ENCODE data around the gene XCR1. TPM values are rescaled to one million over a fixed set of nuclear protein-coding genes. Genes with fewer than 3 reads are reported as not detected.

XCR1 gene
- total and polyA plus RNA-seq, 9 of the 15 experiments (the other 6 are each of a cell fraction or from before 2014, with no cell fraction given) = not detected

- TF ChIP-seq, protein P1, sequence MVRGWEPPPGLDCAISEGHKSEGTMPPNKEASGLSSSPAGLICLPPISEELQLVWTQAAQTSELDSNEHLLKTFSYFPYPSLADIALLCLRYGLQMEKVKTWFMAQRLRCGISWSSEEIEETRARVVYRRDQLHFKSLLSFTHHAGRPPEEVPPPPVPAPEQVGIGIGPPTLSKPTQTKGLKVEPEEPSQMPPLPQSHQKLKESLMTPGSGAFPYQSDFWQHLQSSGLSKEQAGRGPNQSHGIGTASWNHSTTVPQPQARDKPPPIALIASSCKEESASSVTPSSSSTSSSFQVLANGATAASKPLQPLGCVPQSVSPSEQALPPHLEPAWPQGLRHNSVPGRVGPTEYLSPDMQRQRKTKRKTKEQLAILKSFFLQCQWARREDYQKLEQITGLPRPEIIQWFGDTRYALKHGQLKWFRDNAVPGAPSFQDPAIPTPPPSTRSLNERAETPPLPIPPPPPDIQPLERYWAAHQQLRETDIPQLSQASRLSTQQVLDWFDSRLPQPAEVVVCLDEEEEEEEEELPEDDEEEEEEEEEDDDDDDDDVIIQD (CRISPR knock-in tag; IDR thresholded peaks at IDR 0.05) = no peak
- TF ChIP-seq HDAC8 (tag; IDR thresholded peaks at IDR 0.05) = no peak
These were observed 42.7 kb downstream of the XCR1 start (continued) for GRCh38 chr3:45984331-45985312.

GRCh38 chr3:45983770-45984169, 43.5 kb downstream of the XCR1 start:
- CTCF ChIA-PET (ENCODE audit: low intra/inter-chr PET ratio) = no interaction called here
- peaks cover 0 to 41% of the 10 kb centered on the region in 2 experiments; a peak in 4 of 5 replicates for H3K4me1 ChIP-seq (replicated peaks in 1 of 2; ENCODE audit: control insufficient read depth in 2 of 2, insufficient read depth in 2 of 2, low read length in 2 of 2)
- WGBS (ENCODE audit: insufficient coverage, low coverage, missing lambda C conversion rate) = 77% methylated on average over 3 of the region's 3 CpGs
- no peaks in the 10 kb centered on the region for H3K27me3 ChIP-seq (ENCODE audit: control insufficient read depth in 2 of 2, insufficient read depth in 2 of 2, low read length in 2 of 2)
- no peak for DNase-seq (ENCODE audit: extremely low read depth in 1 of 4, low spot score in 3 of 4)
- ATAC-seq = no peak
- no peak overlapping the region for H3K4me2 ChIP-seq (ENCODE audit: insufficient read depth, low read length)
- TF ChIP-seq HMG20A (CRISPR knock-in tag; conservative IDR thresholded peaks at IDR 0.05) (no peak), TBP (optimal IDR thresholded peaks at IDR 0.05; ENCODE audit: low read depth, low read length) (no peak), NUFIP1 (IDR thresholded peaks at IDR 0.05; ENCODE audit: partially characterized antibody) (no peak), NCOA1 (IDR thresholded peaks at IDR 0.05; ENCODE audit: low read depth) (no peak), ZNF133 (CRISPR knock-in tag; IDR thresholded peaks at IDR 0.05) (no peak), CBFA2T3 (IDR thresholded peaks at IDR 0.05) (0 out of 2 replicates have a peak, but pooled peaks have one; percentile 14)
- peaks cover 7% of the 10 kb centered on the region for H3K9me1 ChIP-seq (ENCODE audit: control insufficient read depth, insufficient read depth, low read length)
- no TSS peak for BruUV-seq (replicated peaks)
- FAIRE-seq = no peak
- H4K20me1 ChIP-seq (replicated peaks; ENCODE audit: control insufficient read depth, insufficient read depth, low read length) = peaks cover 20% of the 10 kb centered on the region
- H3K27ac ChIP-seq (ENCODE audit: extremely low read depth, low read depth, low read length) = no peak overlapping the region
- intact Hi-C loops (cut with micrococcal nuclease) (no loop called here), in situ Hi-C loops (cut with MboI) (no loop called here)
- H3K4me3 ChIP-seq = no peak overlapping the region
- no peaks in the 10 kb centered on the region for H3K9me3 ChIP-seq (replicated peaks; ENCODE audit: control insufficient read depth, insufficient read depth, low read depth, low read length)
- peaks cover 30% of the 10 kb centered on the region for H3K79me2 ChIP-seq (ENCODE audit: control insufficient read depth, insufficient read depth, low read length)
- no peak overlapping the region for H3K9ac ChIP-seq (ENCODE audit: insufficient read depth in 1 of 2, low read depth in 2 of 2, low read length in 2 of 2)
- no peak overlapping the region for H2AFZ ChIP-seq (ENCODE audit: low read depth, low read length)
- POLR2A ChIA-PET = interaction anchor here (0.6 to 1.7 kb wide), 6 partner anchors 7 to 17 kb away, joined by 3 to 5 read pairs (median 4); no protein-coding TSS in a partner anchor
- peaks cover 62% of the 10 kb centered on the region for H3K36me3 ChIP-seq (ENCODE audit: control insufficient read depth, insufficient read depth, low read length)

Data from K562 (cell line).